Gastroesophageal sphincter (tissue), 3 donors: ENCODE data around the gene CCL22.
"Not testable (repeated sequence)": the region's sequence is repeated elsewhere in the genome, so short reads cannot be mapped to it uniquely, and the experiment has no call there.

Experiments
- CTCF ChIP-seq, 4 experiments: fragments of 200-600 bp in 2 of 4; fragments of 450-650 bp in 2 of 4; sonication (generic) in 1 of 4; IDR thresholded peaks; one replicate each; pipeline ENCODE4 v1.5.1; 2017 to 2019; ENCODE audit warnings: antibody characterized with exemption in 4 of 4, mild to moderate bottlenecking in 2 of 4, moderate library complexity in 2 of 4
- EP300 ChIP-seq: sonication (generic); formaldehyde crosslinking; IDR thresholded peaks from one replicate; pipeline ENCODE4 v1.6.1; 2017; ENCODE audit warnings: antibody characterized with exemption, mild to moderate bottlenecking
- POLR2A ChIP-seq, 2 donors: fragments of 450-650 bp; IDR thresholded peaks; one replicate each; pipeline ENCODE4 v1.6.1; 2017; ENCODE audit warnings: antibody characterized with exemption in 2 of 2, mild to moderate bottlenecking in 2 of 2, moderate library complexity in 1 of 2
- POLR2AphosphoS5 ChIP-seq: sonication (generic); formaldehyde crosslinking; IDR thresholded peaks from one replicate; pipeline ENCODE4 v1.6.1; 2017; ENCODE audit warnings: antibody characterized with exemption

GRCh38 chr16:57344094-57344493, 14.5 kb upstream of the CCL22 start:
- not testable (repeated sequence) for TF ChIP-seq CTCF (IDR thresholded peaks at IDR 0.05); POLR2AphosphoS5; POLR2A (IDR thresholded peaks at IDR 0.05); EP300
